ENCODE results near the gene SUSD1.

GRCh38 chr9:112144807-112145206, 30.3 kb downstream of the SUSD1 start:
- TF ChIP-seq EP300 (IDR thresholded peaks at IDR 0.05; ENCODE audit: low read depth in 2 of 2, low read length in 2 of 2), result no peak
- TF ChIP-seq EP300 (CRISPR knock-in tag; IDR thresholded peaks at IDR 0.05; ENCODE audit: borderline replicate concordance), result no peak
- no peak for TF ChIP-seq CTCF (CRISPR knock-in tag; IDR thresholded peaks at IDR 0.05)
- no peak for TF ChIP-seq EHMT2 (IDR thresholded peaks at IDR 0.05; ENCODE audit: borderline replicate concordance, low read depth, low read length)
- no peak for TF ChIP-seq ZNF687 (CRISPR knock-in tag; IDR thresholded peaks at IDR 0.05)
- TF ChIP-seq ETS1 (CRISPR knock-in tag; IDR thresholded peaks at IDR 0.05), result no peak
- no peak for TF ChIP-seq POLR2AphosphoS5 (IDR thresholded peaks at IDR 0.05; ENCODE audit: low read depth, low read length)
- TF ChIP-seq NR2C2 (CRISPR knock-in tag; IDR thresholded peaks at IDR 0.05; ENCODE audit: borderline replicate concordance), result no peak

Data from HepG2 (cell line).